AG04450 (cell line): ENCODE measurements around the gene SGMS1. TPM values are rescaled to one million over a fixed set of nuclear protein-coding genes. Genes with fewer than 3 reads are reported as not detected.

Experiments used
- CTCF ChIA-PET: fragments of 300-600, 350-600 bp; formaldehyde crosslinking; extraction: SDS; loops from one replicate; lab custom pipeline; 2022; ENCODE audit warnings: antibody characterized with exemption, inconsistent platforms; lab: Charles Lee
- POLR2A ChIA-PET: fragments of 350-600 bp; formaldehyde crosslinking; extraction: SDS; loops from one replicate; lab custom pipeline; 2021; ENCODE audit warnings: antibody characterized with exemption, inconsistent platforms; lab: Yijun Ruan, JAX
- DNase-seq: peaks from one replicate; pipeline ENCODE4 v3.0.0-alpha.2; 2011; ENCODE audit warnings: low read depth, low spot score
- H3K27ac ChIP-seq: one replicate; pipeline ENCODE4 v1.5.1; 2012; ENCODE audit warnings: low read depth, low read length, control low read depth
- H3K27me3 ChIP-seq: one replicate; pipeline ENCODE4 v1.6.0; 2012; ENCODE audit warnings: low read length; ENCODE audit not compliant: control insufficient read depth, insufficient read depth
- H3K4me3 ChIP-seq: 2 replicates; pipeline ENCODE4 v1.5.1; 2011; ENCODE audit warnings: mild to moderate bottlenecking, low read depth, low read length, control low read depth
- H3K9me3 ChIP-seq: 2 replicates; pipeline ENCODE4 v1.5.1; 2012; ENCODE audit warnings: low read length; ENCODE audit not compliant: control insufficient read depth, insufficient read depth
- CTCF ChIP-seq: IDR thresholded peaks from 2 replicates; pipeline ENCODE4 v1.5.1; 2011; ENCODE audit warnings: low read depth, low read length, control low read depth, inconsistent platforms
- polyA plus RNA-seq: library from polyadenylated mRNA; depleted of rRNA; stranded (reverse); fragments of >200 nt; gene quantifications from 2 replicates; pipeline ENCODE4 v1.2.3, GENCODE V29; 2011

Gene SGMS1
- polyA plus RNA-seq, 1 experiment = 17.7 TPM

- POLR2A ChIA-PET = interaction anchor here (1.8 kb wide), 1 partner anchor 17 kb away, joined by 3 read pairs; no protein-coding TSS in a partner anchor
- no peak overlapping the region for H3K27ac ChIP-seq
- no peak for DNase-seq
- TF ChIP-seq CTCF = no peak
- no peaks in the 10 kb centered on the region for H3K27me3 ChIP-seq
- CTCF ChIA-PET = interaction anchor here (1.8 kb wide), 1 partner anchor 51 kb away, joined by 9 read pairs; no protein-coding TSS in a partner anchor
- no peaks in the 10 kb centered on the region for H3K9me3 ChIP-seq
- H3K4me3 ChIP-seq = no peak overlapping the region
Measured at GRCh38 chr10:50419091-50419490, 204.7 kb downstream of the SGMS1 start.

GRCh38 chr10:50417886-50418830 is 205.6 kb downstream of the SGMS1 start:
- CTCF ChIA-PET = interaction anchor here (0.5 to 1.0 kb wide), 3 partner anchors 50 to 203 kb away, joined by 3 read pairs; no protein-coding TSS in a partner anchor
- DNase-seq = peak; percentile 46
- POLR2A ChIA-PET = interaction anchor here (0.9 to 1.8 kb wide), 4 partner anchors 16 to 206 kb away, joined by 3 to 6 read pairs (median 3); partner anchors contain the start of gene SGMS1

GRCh38 chr10:50417486-50417885 is 206.3 kb downstream of the SGMS1 start:
- no peak for TF ChIP-seq CTCF
- no peak for DNase-seq
- POLR2A ChIA-PET = interaction anchor here (1.1 to 1.8 kb wide), 3 partner anchors 15 to 207 kb away, joined by 3 to 6 read pairs (median 3); partner anchors contain the start of gene SGMS1
- H3K27me3 ChIP-seq = no peaks in the 10 kb centered on the region
- CTCF ChIA-PET = no interaction called here
- peak overlapping the region; percentile 73 for H3K4me3 ChIP-seq
- no peaks in the 10 kb centered on the region for H3K9me3 ChIP-seq
- no peak overlapping the region for H3K27ac ChIP-seq

More at GRCh38 chr10:50417886-50418830, 205.6 kb downstream of the SGMS1 start:
- no peaks in the 10 kb centered on the region for H3K9me3 ChIP-seq
- peak overlapping the region; percentile 59 for H3K27ac ChIP-seq
- TF ChIP-seq CTCF = no peak
- H3K4me3 ChIP-seq = peak overlapping the region; percentile 73
- no peaks in the 10 kb centered on the region for H3K27me3 ChIP-seq

- Histone ChIP-seq H3K9me3 (no peaks in the 10 kb centered on the region), H3K4me3 (peak overlapping the region; percentile 31; the same call in 1 of the 2 replicates), H3K27me3 (no peaks in the 10 kb centered on the region), H3K27ac (no peak overlapping the region)
- CTCF ChIA-PET = interaction anchor here (0.6 to 1.2 kb wide), 4 partner anchors 45 to 235 kb away, joined by 3 to 5 read pairs (median 3); no protein-coding TSS in a partner anchor
- DNase-seq = no peak
- TF ChIP-seq CTCF = no peak
- POLR2A ChIA-PET = interaction anchor here (0.6 kb wide), 2 partner anchors 97 to 210 kb away, joined by 4 to 7 read pairs; no protein-coding TSS in a partner anchor
Measured at GRCh38 chr10:50416881-50417280, 206.9 kb downstream of the SGMS1 start.
